Measurements from ENCODE around the gene SRL. TPM values are rescaled to one million over a fixed set of nuclear protein-coding genes. Genes with fewer than 3 reads are reported as not detected.

The SRL gene
- total and polyA plus RNA-seq, 2 experiments from 2014 or later = not detected

- H3F3A ChIP-seq (ENCODE audit: insufficient read depth) = no peaks in the 10 kb centered on the region
- no peak overlapping the region for H3K27ac ChIP-seq
- no peaks in the 10 kb centered on the region for H3K4me1 ChIP-seq (ENCODE audit: insufficient read depth)
- no peaks in the 10 kb centered on the region for H3K27me3 ChIP-seq (replicated peaks; ENCODE audit: insufficient read depth)
- DNase-seq = no peak
- WGBS, 2 experiments (ENCODE audit: low coverage in 1 of 2, low lambda C conversion rate in 2 of 2, missing lambda C conversion rate in 2 of 2) = 88 to 91% methylated on average over 4 of the region's 4 CpGs
- no peak overlapping the region for H3K4me3 ChIP-seq
- no peaks in the 10 kb centered on the region for H3K9me2 ChIP-seq (ENCODE audit: insufficient read depth)
- H3K9me3 ChIP-seq (ENCODE audit: low read depth) = no peaks in the 10 kb centered on the region
- no peak overlapping the region for H3K4me2 ChIP-seq (ENCODE audit: unreplicated experiment)
- no peak overlapping the region for H3K9ac ChIP-seq
- H3K79me2 ChIP-seq (ENCODE audit: insufficient read depth) = no peaks in the 10 kb centered on the region
- H4K20me1 ChIP-seq (ENCODE audit: insufficient read depth) = no peaks in the 10 kb centered on the region
- no peaks in the 10 kb centered on the region for H3K36me3 ChIP-seq (ENCODE audit: low read depth)
- TF ChIP-seq EZH2phosphoT487 (IDR thresholded peaks at IDR 0.05; ENCODE audit: insufficient read depth, low read depth) (no peak), EZH2 (IDR thresholded peaks at IDR 0.05; ENCODE audit: insufficient read depth, poor library complexity, severe bottlenecking) (no peak)
- H2AFZ ChIP-seq = no peak overlapping the region
- in situ Hi-C loops (cut with MboI) = no loop called here
Observed at GRCh38 chr16:4194661-4195060, 47.2 kb downstream of the SRL start.

GRCh38 chr16:4193920-4194319, 48.0 kb downstream of the SRL start:
- no peak overlapping the region for H3K9ac ChIP-seq

GRCh38 chr16:4192206-4192605, 49.7 kb downstream of the SRL start:
- Histone ChIP-seq H3K4me3 (no peak overlapping the region), H4K20me1 (ENCODE audit: insufficient read depth) (no peaks in the 10 kb centered on the region), H3F3A (ENCODE audit: insufficient read depth) (no peaks in the 10 kb centered on the region), H3K4me1 (ENCODE audit: insufficient read depth) (no peaks in the 10 kb centered on the region), H3K27me3 (replicated peaks; ENCODE audit: insufficient read depth) (no peaks in the 10 kb centered on the region), H3K79me2 (ENCODE audit: insufficient read depth) (no peaks in the 10 kb centered on the region), H3K9me3 (ENCODE audit: low read depth) (no peaks in the 10 kb centered on the region), H3K4me2 (ENCODE audit: unreplicated experiment) (no peak overlapping the region), H3K27ac (no peak overlapping the region), H3K9me2 (ENCODE audit: insufficient read depth) (no peaks in the 10 kb centered on the region), H3K9ac (no peak overlapping the region), H3K36me3 (ENCODE audit: low read depth) (no peaks in the 10 kb centered on the region), H2AFZ (no peak overlapping the region)
- in situ Hi-C loops (cut with MboI) = no loop called here
- DNase-seq = no peak
- WGBS, 2 experiments (ENCODE audit: low coverage in 1 of 2, low lambda C conversion rate in 2 of 2, missing lambda C conversion rate in 2 of 2) = 94 to 97% methylated on average over 14 of the region's 14 CpGs
- TF ChIP-seq EZH2phosphoT487 (IDR thresholded peaks at IDR 0.05; ENCODE audit: insufficient read depth, low read depth) (no peak), EZH2 (IDR thresholded peaks at IDR 0.05; ENCODE audit: insufficient read depth, poor library complexity, severe bottlenecking) (no peak)

More at GRCh38 chr16:4193920-4194319, 48.0 kb downstream of the SRL start:
- no peak for DNase-seq
- H3F3A ChIP-seq (ENCODE audit: insufficient read depth) = no peaks in the 10 kb centered on the region
- H3K4me2 ChIP-seq (ENCODE audit: unreplicated experiment) = no peak overlapping the region
- no peaks in the 10 kb centered on the region for H3K36me3 ChIP-seq (ENCODE audit: low read depth)
- no peaks in the 10 kb centered on the region for H3K4me1 ChIP-seq (ENCODE audit: insufficient read depth)
- TF ChIP-seq EZH2phosphoT487 (IDR thresholded peaks at IDR 0.05; ENCODE audit: insufficient read depth, low read depth) (no peak), EZH2 (IDR thresholded peaks at IDR 0.05; ENCODE audit: insufficient read depth, poor library complexity, severe bottlenecking) (no peak)
- H3K27ac ChIP-seq = no peak overlapping the region
- H2AFZ ChIP-seq = no peak overlapping the region
- H3K79me2 ChIP-seq (ENCODE audit: insufficient read depth) = no peaks in the 10 kb centered on the region
- in situ Hi-C loops (cut with MboI) = no loop called here
- 12 to 30% methylated on average over 1 of the region's 1 CpG for WGBS, 2 experiments (ENCODE audit: low coverage in 1 of 2, low lambda C conversion rate in 2 of 2, missing lambda C conversion rate in 2 of 2)
- H3K9me3 ChIP-seq (ENCODE audit: low read depth) = no peaks in the 10 kb centered on the region
- H3K27me3 ChIP-seq (replicated peaks; ENCODE audit: insufficient read depth) = no peaks in the 10 kb centered on the region
- no peak overlapping the region for H3K4me3 ChIP-seq
- H4K20me1 ChIP-seq (ENCODE audit: insufficient read depth) = no peaks in the 10 kb centered on the region
- no peaks in the 10 kb centered on the region for H3K9me2 ChIP-seq (ENCODE audit: insufficient read depth)

- in situ Hi-C loops (cut with MboI) = no loop called here
- no peaks in the 10 kb centered on the region for H3K9me3 ChIP-seq (ENCODE audit: low read depth)
Observed at GRCh38 chr16:4190712-4191333, 51.1 kb downstream of the SRL start.

More at GRCh38 chr16:4190712-4191333, 51.1 kb downstream of the SRL start:
- H3K4me3 ChIP-seq = no peak overlapping the region
- no peak overlapping the region for H2AFZ ChIP-seq
- H4K20me1 ChIP-seq (ENCODE audit: insufficient read depth) = no peaks in the 10 kb centered on the region
- no peak overlapping the region for H3K4me2 ChIP-seq (ENCODE audit: unreplicated experiment)
- no peaks in the 10 kb centered on the region for H3K9me2 ChIP-seq (ENCODE audit: insufficient read depth)
- no peak overlapping the region for H3K27ac ChIP-seq
- H3K36me3 ChIP-seq (ENCODE audit: low read depth) = no peaks in the 10 kb centered on the region
- WGBS, 2 experiments (ENCODE audit: low coverage in 1 of 2, low lambda C conversion rate in 2 of 2, missing lambda C conversion rate in 2 of 2) = 79 to 84% methylated on average over 13 of the region's 13 CpGs
- no peaks in the 10 kb centered on the region for H3K27me3 ChIP-seq (replicated peaks; ENCODE audit: insufficient read depth)
- no peak overlapping the region for H3K9ac ChIP-seq
- no peaks in the 10 kb centered on the region for H3F3A ChIP-seq (ENCODE audit: insufficient read depth)
- no peaks in the 10 kb centered on the region for H3K4me1 ChIP-seq (ENCODE audit: insufficient read depth)
- no peaks in the 10 kb centered on the region for H3K79me2 ChIP-seq (ENCODE audit: insufficient read depth)
- TF ChIP-seq EZH2phosphoT487 (IDR thresholded peaks at IDR 0.05; ENCODE audit: insufficient read depth, low read depth) = no peak
- no peak for TF ChIP-seq EZH2 (IDR thresholded peaks at IDR 0.05; ENCODE audit: insufficient read depth, poor library complexity, severe bottlenecking)
- DNase-seq = no peak

Measured in GM23248 (cell line).